ENCODE results near the gene PGBD1.
"Not testable (repeated sequence)": the region's sequence is repeated elsewhere in the genome, so short reads cannot be mapped to it uniquely, and the experiment has no call there.

PGBD1 gene

GRCh38 chr6:28274888-28275287 lies 6.5 kb upstream of the PGBD1 start:
- DNase-seq, result no peak

- DNase-seq, result no peak
Measured at GRCh38 chr6:28277746-28278145, 3.6 kb upstream of the PGBD1 start.

GRCh38 chr6:28280595-28281287 lies 631 bp upstream of the PGBD1 start:
- no peak for DNase-seq

GRCh38 chr6:28282926-28283325 lies 1.6 kb downstream of the PGBD1 start:
- DNase-seq, result no peak

- no peak for DNase-seq
Measured at GRCh38 chr6:28291573-28291972, 10.2 kb downstream of the PGBD1 start.

GRCh38 chr6:28295326-28295725 lies 14.0 kb downstream of the PGBD1 start:
- no peak for DNase-seq

- no peak for DNase-seq
Measured at GRCh38 chr6:28296520-28297060, 15.2 kb downstream of the PGBD1 start.

- no peak for DNase-seq
Measured at GRCh38 chr6:28303570-28303969, 22.2 kb downstream of the PGBD1 start.

- DNase-seq, result not testable (repeated sequence)
Measured at GRCh38 chr6:28306363-28306762, 25.0 kb downstream of the PGBD1 start.

- DNase-seq, result no peak
Measured at GRCh38 chr6:28311139-28311823, 29.9 kb downstream of the PGBD1 start.

GRCh38 chr6:28312939-28313338 lies 31.6 kb downstream of the PGBD1 start:
- DNase-seq, result no peak

GRCh38 chr6:28315628-28316027 lies 34.3 kb downstream of the PGBD1 start:
- DNase-seq, result no peak

- not testable (repeated sequence) for DNase-seq
Measured at GRCh38 chr6:28317866-28318265, 36.5 kb downstream of the PGBD1 start.

GRCh38 chr6:28322661-28323060 lies 41.3 kb downstream of the PGBD1 start:
- no peak for DNase-seq

- no peak for DNase-seq
Measured at GRCh38 chr6:28323813-28324424, 42.5 kb downstream of the PGBD1 start.

- DNase-seq, result no peak
Measured at GRCh38 chr6:28326371-28326948, 45.1 kb downstream of the PGBD1 start.

- DNase-seq, result no peak
Measured at GRCh38 chr6:28330041-28330440, 48.7 kb downstream of the PGBD1 start.

GRCh38 chr6:28333047-28333446 lies 51.7 kb downstream of the PGBD1 start:
- no peak for DNase-seq

- no peak for DNase-seq
Measured at GRCh38 chr6:28333599-28334018, 52.2 kb downstream of the PGBD1 start.

- DNase-seq, result no peak
Measured at GRCh38 chr6:28334286-28335039, 53.1 kb downstream of the PGBD1 start.

- DNase-seq, result no peak
Measured at GRCh38 chr6:28335040-28335563, 53.7 kb downstream of the PGBD1 start.

GRCh38 chr6:28335564-28336283 lies 54.4 kb downstream of the PGBD1 start, which contains the start of gene ZSCAN31:
Gene ZSCAN31 (minus strand): TSS chr6:28336148. CDS start chr6:28329683, 6,465 bp downstream.
- DNase-seq, result peak; percentile 93

All from NCI-H1048 (cell line).